Stomach (tissue), 9 donors: Measurements from ENCODE around the gene PAK5. TPM values are rescaled to one million over a fixed set of nuclear protein-coding genes. Genes with fewer than 3 reads are reported as not detected.
A peak's percentile ranks its signal among the peaks of the same experiment; 100 is the strongest.
"Not testable (repeated sequence)": the region's sequence is repeated elsewhere in the genome, so short reads cannot be mapped to it uniquely, and the experiment has no call there.

Source experiments
- DNase-seq, 2 donors: peaks; one replicate each; pipeline versions ENCODE4 v3.0.0 to v3.0.0-alpha.2; 2013 to 2019
- H3K27ac ChIP-seq, 5 donors: fragments of 200-600 bp in 4 of 5; sonication (generic) in 4 of 5; one replicate each; pipeline ENCODE4 v1.5.1; 2013 to 2019; ENCODE audit warnings: mild to moderate bottlenecking in 1 of 5, moderate library complexity in 1 of 5
- H3K27me3 ChIP-seq, 3 donors: fragments of 200-600 bp; sonication (generic); one replicate each; pipeline ENCODE4 v1.5.1; 2017 to 2019; ENCODE audit warnings: mixed run types in 1 of 3
- H3K36me3 ChIP-seq, 4 donors: fragments of 200-600 bp; sonication (generic); 1 replicate in 3 of 4; 2 replicates in 1 of 4; pipeline ENCODE4 v1.5.1; 2016 to 2019
- H3K4me1 ChIP-seq, 4 donors: fragments of 200-600 bp; sonication (generic); one replicate each; pipeline ENCODE4 v1.5.1; 2016 to 2019
- H3K4me3 ChIP-seq, 4 donors: fragments of 200-600 bp; sonication (generic) in 3 of 4; one replicate each; pipeline ENCODE4 v1.5.1; 2016 to 2019; ENCODE audit warnings: mild to moderate bottlenecking in 1 of 4
- H3K9me3 ChIP-seq, 4 donors: fragments of 200-600 bp; sonication (generic); one replicate each; pipeline ENCODE4 v1.5.1; 2016 to 2019
- CTCF ChIP-seq, 7 experiments: fragments of 450-650 bp in 4 of 7; fragments of 200-600 bp in 3 of 7; sonication (generic) in 3 of 7; IDR thresholded peaks; one replicate each; pipeline ENCODE4 v1.5.1; 2016 to 2019; ENCODE audit warnings: antibody characterized with exemption in 7 of 7, control low read depth in 2 of 7, mild to moderate bottlenecking in 1 of 7
- EP300 ChIP-seq: sonication (generic); formaldehyde crosslinking; IDR thresholded peaks from one replicate; pipeline ENCODE4 v1.6.1; 2017; ENCODE audit warnings: antibody characterized with exemption
- POLR2A ChIP-seq, 4 donors: fragments of 450-650 bp; IDR thresholded peaks; one replicate each; pipeline ENCODE4 v1.6.1; 2016; ENCODE audit warnings: antibody characterized with exemption in 4 of 4, control low read depth in 2 of 4, mild to moderate bottlenecking in 1 of 4, moderate library complexity in 1 of 4
- POLR2AphosphoS5 ChIP-seq, 3 donors: sonication (generic); formaldehyde crosslinking; IDR thresholded peaks; one replicate each; pipeline ENCODE4 v1.6.1; 2016; ENCODE audit warnings: antibody characterized with exemption in 3 of 3
- WGBS, 5 donors: extraction: QIAGEN DNeasy Blood & Tissue Kit in 3 of 5; methylation state at CpG; one replicate each; pipeline versions ENCODE4 v1.1.5 to v1.1.7; 2013 to 2018; 5-methylcytosine and 5-hydroxymethylcytosine counted together
- intact Hi-C: fragments of 100-400 bp; cut with DNase I; formaldehyde crosslinking; loops from one replicate; pipeline ENCODE4 v1.15.1; 2023; ENCODE audit warnings: low total_unique reads
- polyA plus RNA-seq, 3 donors: library from polyadenylated mRNA; stranded (reverse); fragments of 200-250 nt; gene quantifications; one replicate each; pipeline ENCODE4 v1.2.3, GENCODE V29; 2013
- total RNA-seq, 5 donors: library from RNA; depleted of rRNA; stranded (reverse); fragments of >200 nt; gene quantifications; one replicate each; pipeline versions ENCODE4 v1.1.0 to v1.2.3, GENCODE V29; 2014 to 2016
- donor health status: healthy with polysubstance abuse.
- donor health status: Bipolar disorder and iron deficiency.
- donor health status: healthy.

Gene PAK5
- total and polyA plus RNA-seq, 8 donors = under 0.01 to 0.92 (median 0.35) TPM; not detected in 3

GRCh38 chr20:9660236-9660868, 178.5 kb downstream of the PAK5 start:
- H3K36me3 ChIP-seq = no peaks in the 10 kb centered on the region
- TF ChIP-seq POLR2AphosphoS5 (IDR thresholded peaks at IDR 0.05) = no peak
- no peak for TF ChIP-seq CTCF (IDR thresholded peaks at IDR 0.05)
- no peak for TF ChIP-seq POLR2A (IDR thresholded peaks at IDR 0.05)
- TF ChIP-seq EP300 = no peak
- H3K27me3 ChIP-seq = no peaks in the 10 kb centered on the region
- H3K4me3 ChIP-seq = no peak overlapping the region
- intact Hi-C loops = no loop called here
- no peaks in the 10 kb centered on the region for H3K9me3 ChIP-seq
- WGBS, 5 donors = 36 to 52% (median 51%) methylated on average over 8 of the region's 8 CpGs
- DNase-seq = peak in 1 of 2 donors; percentile 65
- no peaks in the 10 kb centered on the region for H3K4me1 ChIP-seq
- H3K27ac ChIP-seq = no peak overlapping the region

- TF ChIP-seq POLR2A (IDR thresholded peaks at IDR 0.05) = no peak
- no peak for TF ChIP-seq EP300
- no peak for TF ChIP-seq CTCF (IDR thresholded peaks at IDR 0.05)
- TF ChIP-seq POLR2AphosphoS5 (IDR thresholded peaks at IDR 0.05) = no peak
- Histone ChIP-seq H3K27ac (no peak overlapping the region), H3K27me3 (no peaks in the 10 kb centered on the region), H3K36me3 (no peaks in the 10 kb centered on the region), H3K4me1 (no peaks in the 10 kb centered on the region), H3K9me3 (no peaks in the 10 kb centered on the region), H3K4me3 (no peak overlapping the region)
- intact Hi-C loops = no loop called here
- no peak for DNase-seq
- WGBS, 5 donors = 86 to 96% (median 93%) methylated on average over 2 of the region's 2 CpGs
Measured at GRCh38 chr20:9647741-9648140, 191.1 kb downstream of the PAK5 start.

- Histone ChIP-seq H3K27ac (no peak overlapping the region), H3K4me1 (no peaks in the 10 kb centered on the region), H3K36me3 (no peaks in the 10 kb centered on the region), H3K9me3 (no peaks in the 10 kb centered on the region), H3K27me3 (no peaks in the 10 kb centered on the region), H3K4me3 (no peak overlapping the region)
- TF ChIP-seq POLR2A (IDR thresholded peaks at IDR 0.05) (no peak), EP300 (no peak), POLR2AphosphoS5 (IDR thresholded peaks at IDR 0.05) (no peak), CTCF (IDR thresholded peaks at IDR 0.05) (no peak)
- intact Hi-C loops = no loop called here
- no peak for DNase-seq
- 76 to 87% (median 78%) methylated on average over 3 of the region's 3 CpGs for WGBS, 5 donors
Measured at GRCh38 chr20:9646375-9646774, 192.5 kb downstream of the PAK5 start.

GRCh38 chr20:9642882-9643281, 196.0 kb downstream of the PAK5 start:
- H3K4me3 ChIP-seq = no peak overlapping the region
- no peaks in the 10 kb centered on the region for H3K9me3 ChIP-seq
- H3K36me3 ChIP-seq = no peaks in the 10 kb centered on the region
- no peak for DNase-seq
- H3K27ac ChIP-seq = no peak overlapping the region
- no peaks in the 10 kb centered on the region for H3K27me3 ChIP-seq
- TF ChIP-seq POLR2AphosphoS5 (IDR thresholded peaks at IDR 0.05) (no peak), CTCF (IDR thresholded peaks at IDR 0.05) (no peak), POLR2A (IDR thresholded peaks at IDR 0.05) (no peak), EP300 (no peak)
- intact Hi-C loops = no loop called here
- H3K4me1 ChIP-seq = no peaks in the 10 kb centered on the region

- DNase-seq, H3K36me3 ChIP-seq, H3K27me3 ChIP-seq, intact Hi-C loops, H3K9me3 ChIP-seq, H3K4me1 ChIP-seq, H3K4me3 ChIP-seq, H3K27ac ChIP-seq: not testable (repeated sequence)
- 94 to 97% (median 96%) methylated on average over 10 to 23 of the region's 26 CpGs for WGBS, 5 donors
Measured at GRCh38 chr20:9641499-9642000, 197.3 kb downstream of the PAK5 start.
